H1 (cell line): Measurements from ENCODE around the gene TMEM176B. TPM values are rescaled to one million over a fixed set of nuclear protein-coding genes. Genes with fewer than 3 reads are reported as not detected.

Experiments used
- polyA plus RNA-seq, 7 experiments: library from polyadenylated mRNA; depleted of rRNA in 3 of 7; stranded (reverse) in 5 of 7; unstranded in 2 of 7; fragments of >200 nt in 5 of 7; fragments of 200-250 nt in 2 of 7; gene quantifications; 1 replicate in 5 of 7; 2 replicates in 1 of 7; 4 replicates in 1 of 7; pipeline versions ENCODE4 v1.2.1 to v1.2.3, GENCODE V29; 2011 to 2013; ENCODE audit warnings: missing spikeins in 2 of 7, mixed read lengths in 2 of 7
- total RNA-seq: library from RNA; stranded (reverse); fragmentation: NEBNext Ultra II Directional; extraction: Animal tissue kit (Norgen Biotek cat#: 25700); gene quantifications from 2 replicates; pipeline ENCODE4 v1.2.1, GENCODE V29; 2021
- TF ChIP-seq, protein P1 (sequence below): IDR thresholded peaks from 2 replicates; pipeline ENCODE4 v1.6.1; 2011; ENCODE audit warnings: low read depth, mild to moderate bottlenecking, low read length; ENCODE audit not compliant: insufficient read depth

Gene TMEM176B
- total and polyA plus RNA-seq, 2 of the 8 experiments (the other 6 are each of a cell fraction or from before 2014, with no cell fraction given): 1.2 to 2.1 TPM

GRCh38 chr7:150781961-150782360 lies 18.2 kb downstream of the TMEM176B start (continued):
- TF ChIP-seq, protein P1, sequence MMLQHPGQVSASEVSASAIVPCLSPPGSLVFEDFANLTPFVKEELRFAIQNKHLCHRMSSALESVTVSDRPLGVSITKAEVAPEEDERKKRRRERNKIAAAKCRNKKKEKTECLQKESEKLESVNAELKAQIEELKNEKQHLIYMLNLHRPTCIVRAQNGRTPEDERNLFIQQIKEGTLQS: no peak
- TF ChIP-seq, all 59 proteins: peak for 0
